Measurements from ENCODE around the gene ANO7.

The ANO7 gene

GRCh38 chr2:241218131-241219029 lies 29.9 kb downstream of the ANO7 start:
- no peak overlapping the region for H2AFZ ChIP-seq (ENCODE audit: low read depth, low read length)
- H3K4me2 ChIP-seq (ENCODE audit: insufficient read depth, low read length), result no peak overlapping the region
- no peaks in the 10 kb centered on the region for H3K9me3 ChIP-seq (ENCODE audit: insufficient read depth, low read length, severe bottlenecking)
- no peak overlapping the region for H3K9ac ChIP-seq (ENCODE audit: low read depth, low read length)
- H3K4me1 ChIP-seq (ENCODE audit: insufficient read depth, low read length), result no peaks in the 10 kb centered on the region
- no peak for ATAC-seq (ENCODE audit: insufficient read depth, low read depth)
- H4K20me1 ChIP-seq (ENCODE audit: insufficient read depth, low read length), result no peaks in the 10 kb centered on the region
- TF ChIP-seq EZH2 (IDR thresholded peaks at IDR 0.05; ENCODE audit: borderline replicate concordance, low read depth, low read length, severe bottlenecking) (no peak), CTCF (IDR thresholded peaks at IDR 0.05; ENCODE audit: borderline replicate concordance, extremely low read depth, low read length, poor library complexity, severe bottlenecking) (peak; percentile 15)
- H3K79me2 ChIP-seq (ENCODE audit: insufficient read depth, low read length), result no peaks in the 10 kb centered on the region
- no peak overlapping the region for H3K4me3 ChIP-seq (ENCODE audit: low read depth in 1 of 2, low read length in 2 of 2)
- H3K36me3 ChIP-seq (ENCODE audit: insufficient read depth, low read length), result no peaks in the 10 kb centered on the region
- no peak for DNase-seq
- H3K27me3 ChIP-seq (ENCODE audit: insufficient read depth, low read length, poor library complexity), result no peaks in the 10 kb centered on the region
- H3K27ac ChIP-seq (ENCODE audit: low read length), result no peak overlapping the region

- Histone ChIP-seq H2AFZ (ENCODE audit: low read depth, low read length) (no peak overlapping the region), H3K9me3 (ENCODE audit: insufficient read depth, low read length, severe bottlenecking) (no peaks in the 10 kb centered on the region), H3K27ac (ENCODE audit: low read length) (no peak overlapping the region), H3K79me2 (ENCODE audit: insufficient read depth, low read length) (no peaks in the 10 kb centered on the region), H3K36me3 (ENCODE audit: insufficient read depth, low read length) (no peaks in the 10 kb centered on the region), H3K4me3 (ENCODE audit: low read depth in 1 of 2, low read length in 2 of 2) (no peak overlapping the region), H3K4me2 (ENCODE audit: insufficient read depth, low read length) (no peak overlapping the region), H3K27me3 (ENCODE audit: insufficient read depth, low read length, poor library complexity) (no peaks in the 10 kb centered on the region), H3K9ac (ENCODE audit: low read depth, low read length) (no peak overlapping the region), H3K4me1 (ENCODE audit: insufficient read depth, low read length) (no peaks in the 10 kb centered on the region), H4K20me1 (ENCODE audit: insufficient read depth, low read length) (no peaks in the 10 kb centered on the region)
- DNase-seq (no peak), ATAC-seq (ENCODE audit: insufficient read depth, low read depth) (no peak)
- TF ChIP-seq CTCF (IDR thresholded peaks at IDR 0.05; ENCODE audit: borderline replicate concordance, extremely low read depth, low read length, poor library complexity, severe bottlenecking), result no peak
- no peak for TF ChIP-seq EZH2 (IDR thresholded peaks at IDR 0.05; ENCODE audit: borderline replicate concordance, low read depth, low read length, severe bottlenecking)
Observed at GRCh38 chr2:241219030-241219382, 30.5 kb downstream of the ANO7 start.

GRCh38 chr2:241219856-241220356 lies 31.4 kb downstream of the ANO7 start:
- H4K20me1 ChIP-seq (ENCODE audit: insufficient read depth, low read length), result no peaks in the 10 kb centered on the region; the same call in 1 of the 2 replicates
- TF ChIP-seq EZH2 (IDR thresholded peaks at IDR 0.05; ENCODE audit: borderline replicate concordance, low read depth, low read length, severe bottlenecking), result no peak
- no peak for TF ChIP-seq CTCF (IDR thresholded peaks at IDR 0.05; ENCODE audit: borderline replicate concordance, extremely low read depth, low read length, poor library complexity, severe bottlenecking)
- DNase-seq, result no peak
- H3K36me3 ChIP-seq (ENCODE audit: insufficient read depth, low read length), result no peaks in the 10 kb centered on the region
- H3K9ac ChIP-seq (ENCODE audit: low read depth, low read length), result no peak overlapping the region
- no peak overlapping the region for H3K27ac ChIP-seq (ENCODE audit: low read length)
- H3K4me2 ChIP-seq (ENCODE audit: insufficient read depth, low read length), result no peak overlapping the region
- H3K79me2 ChIP-seq (ENCODE audit: insufficient read depth, low read length), result no peaks in the 10 kb centered on the region
- ATAC-seq (ENCODE audit: insufficient read depth, low read depth), result no peak
- no peak overlapping the region for H3K4me3 ChIP-seq (ENCODE audit: low read depth in 1 of 2, low read length in 2 of 2)
- no peaks in the 10 kb centered on the region for H3K9me3 ChIP-seq (ENCODE audit: insufficient read depth, low read length, severe bottlenecking)
- H2AFZ ChIP-seq (ENCODE audit: low read depth, low read length), result no peak overlapping the region
- H3K27me3 ChIP-seq (ENCODE audit: insufficient read depth, low read length, poor library complexity), result no peaks in the 10 kb centered on the region
- H3K4me1 ChIP-seq (ENCODE audit: insufficient read depth, low read length), result no peaks in the 10 kb centered on the region

Data from DND-41 (cell line).